HG03159 (cell line): ENCODE results near the gene PKP3.
A peak's percentile ranks its signal among the peaks of the same experiment; 100 is the strongest.

ENCODE experiments used
- ATAC-seq: cut with Tn5 transposase; IDR thresholded peaks from one replicate; pipeline ENCODE4 v1.9.1; 2021; ENCODE audit warnings: mild to moderate bottlenecking, moderate library complexity; ENCODE audit not compliant: unreplicated experiment

Gene PKP3

DNA sequence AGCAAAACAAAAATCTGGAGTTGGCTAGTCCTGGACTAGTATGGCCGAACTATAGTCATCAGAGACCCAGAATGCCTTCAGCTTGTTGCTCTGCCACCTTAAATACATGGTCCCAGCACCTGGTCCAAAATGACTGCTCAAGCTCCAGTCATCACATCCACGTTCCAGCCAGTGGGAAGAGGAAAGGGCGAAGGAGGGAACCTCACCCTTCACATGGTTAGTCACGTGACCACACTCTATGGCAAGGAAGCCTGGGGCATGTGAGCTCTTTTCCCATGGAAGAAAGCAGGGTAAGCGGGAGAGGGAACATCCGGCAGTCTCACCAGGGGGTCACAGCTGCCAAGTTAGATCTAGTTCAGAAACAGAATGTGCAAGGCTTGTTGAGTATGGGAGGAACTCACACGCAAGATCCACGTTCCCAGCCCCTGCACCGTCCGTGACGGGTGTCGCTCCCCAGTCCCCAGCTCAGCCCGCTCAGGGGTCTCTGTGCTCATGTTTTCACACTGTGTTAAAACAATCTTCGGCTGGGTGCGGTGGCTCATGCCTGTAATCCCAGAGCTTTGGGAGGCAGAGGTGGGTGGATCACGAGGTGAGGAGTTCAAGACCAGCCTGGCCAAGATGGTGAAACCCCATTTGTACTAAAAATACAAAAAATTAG is 49.7 kb downstream of the PKP3 start:
- no peak for ATAC-seq

DNA sequence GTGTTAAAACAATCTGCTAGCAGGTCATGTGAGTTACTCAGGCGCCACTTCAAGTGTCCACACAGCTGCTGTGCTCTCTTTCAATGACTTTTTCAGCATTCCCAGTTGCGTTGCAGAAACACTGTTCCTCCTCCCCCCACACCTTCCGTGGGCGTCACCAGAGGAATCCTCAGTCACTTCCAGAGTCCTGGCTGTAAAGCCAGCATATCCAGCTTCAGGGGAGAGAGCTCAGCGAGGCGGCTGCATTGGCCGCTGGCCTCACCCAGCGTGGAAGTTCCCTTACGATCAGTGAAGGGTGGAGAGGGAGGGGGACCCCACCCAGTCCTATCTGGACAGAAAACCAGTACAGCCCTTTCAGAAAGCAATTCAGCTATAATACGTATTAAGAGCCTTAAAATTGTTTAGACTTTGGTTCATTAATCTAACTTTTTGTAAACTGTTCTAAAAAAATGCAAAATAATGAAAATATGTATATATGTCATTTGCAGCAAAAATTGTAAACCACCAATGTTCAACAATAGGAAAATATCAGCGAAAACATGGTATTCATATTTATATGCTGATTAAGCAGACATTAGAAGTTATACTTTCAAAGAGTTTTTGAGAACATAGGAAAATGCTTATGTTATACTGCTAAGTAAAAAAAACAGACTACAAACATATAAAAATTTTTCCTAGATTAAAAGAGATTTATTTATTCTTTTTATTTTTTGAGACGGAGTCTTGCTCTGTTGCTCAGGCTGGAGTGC is 50.6 kb downstream of the PKP3 start:
- ATAC-seq = no peak

DNA sequence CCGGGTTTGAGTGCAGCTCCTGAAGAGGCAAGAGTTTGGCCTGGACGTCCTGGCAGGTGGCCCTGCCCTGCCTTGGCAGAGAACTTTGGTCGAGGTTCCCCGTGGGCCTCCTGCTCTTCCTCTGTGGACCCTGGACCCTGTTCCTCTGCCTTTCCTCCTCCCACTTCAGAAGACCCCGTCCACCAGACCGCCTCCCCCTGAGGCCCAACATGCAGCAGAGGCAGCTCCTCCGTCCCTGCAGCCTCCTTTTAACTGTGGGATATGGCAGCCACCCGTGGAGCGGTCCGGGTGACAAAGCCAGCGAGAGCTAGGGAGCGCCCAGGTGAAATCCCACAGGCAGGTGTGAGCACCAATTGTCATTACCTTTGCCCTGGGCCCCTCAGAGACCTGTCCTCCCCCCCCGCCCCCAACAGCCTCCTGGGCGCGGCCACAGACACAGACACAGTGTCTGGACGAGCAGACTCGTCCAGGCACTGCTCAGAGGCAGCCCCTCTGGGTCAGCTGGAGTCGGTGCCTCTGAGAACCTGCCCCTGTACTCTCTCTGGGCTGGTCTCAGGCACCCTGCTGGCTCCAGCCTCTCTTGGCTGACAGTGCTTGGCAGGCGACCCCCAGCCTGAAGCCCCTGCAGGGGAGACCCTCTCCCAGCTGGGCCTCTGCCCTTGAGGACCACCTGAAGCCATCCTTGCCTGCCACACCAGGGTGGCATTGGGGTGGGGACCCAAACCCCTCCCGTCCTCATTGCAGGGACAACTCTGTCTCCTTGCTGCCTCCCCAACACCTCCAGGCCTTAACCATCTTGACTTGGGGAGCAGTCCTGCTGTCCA is 52.0 kb downstream of the PKP3 start:
- no peak for ATAC-seq

- no peak for ATAC-seq
Observed at GRCh38 chr11:446891-447290, 52.9 kb downstream of the PKP3 start.

DNA sequence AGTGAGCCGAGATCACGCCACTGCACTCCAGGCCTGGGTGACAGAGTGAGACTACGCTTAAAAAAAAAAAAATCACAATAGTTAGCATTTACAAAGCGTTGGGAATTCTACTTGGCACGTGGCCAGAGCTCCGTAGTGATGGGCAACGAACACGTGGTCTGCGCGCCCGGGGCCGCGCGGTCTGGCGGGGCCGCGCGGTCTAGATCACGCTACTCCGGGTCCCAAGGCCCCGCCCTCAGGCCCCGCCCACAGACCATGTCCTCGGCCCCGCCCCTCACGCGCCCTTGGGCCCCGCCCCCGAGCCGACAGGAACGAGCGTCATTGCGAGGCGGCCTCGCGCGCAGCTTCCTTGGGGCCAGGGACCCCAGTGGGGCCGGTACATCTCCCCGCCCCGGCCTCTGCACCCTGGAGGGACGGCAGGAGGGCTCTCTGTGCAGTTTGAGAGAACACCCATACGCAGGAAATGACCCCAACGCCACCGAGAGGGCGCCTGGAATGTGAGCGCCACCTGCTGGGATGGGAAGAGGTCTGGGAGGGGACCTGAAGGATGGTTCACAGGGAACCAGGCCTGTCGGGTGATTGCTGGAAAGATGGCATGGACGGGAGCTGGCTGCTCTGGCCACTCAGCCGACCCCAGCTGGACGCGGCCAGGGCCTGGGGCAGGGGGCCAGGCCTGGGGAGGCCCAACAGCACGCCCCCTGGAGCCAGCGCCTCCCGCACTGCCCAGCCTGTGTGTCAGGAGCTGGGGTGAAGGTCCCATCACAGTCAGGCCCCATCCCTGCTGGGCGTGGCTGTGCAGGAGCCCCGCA is 54.1 kb downstream of the PKP3 start:
- ATAC-seq = peak; percentile 51

DNA sequence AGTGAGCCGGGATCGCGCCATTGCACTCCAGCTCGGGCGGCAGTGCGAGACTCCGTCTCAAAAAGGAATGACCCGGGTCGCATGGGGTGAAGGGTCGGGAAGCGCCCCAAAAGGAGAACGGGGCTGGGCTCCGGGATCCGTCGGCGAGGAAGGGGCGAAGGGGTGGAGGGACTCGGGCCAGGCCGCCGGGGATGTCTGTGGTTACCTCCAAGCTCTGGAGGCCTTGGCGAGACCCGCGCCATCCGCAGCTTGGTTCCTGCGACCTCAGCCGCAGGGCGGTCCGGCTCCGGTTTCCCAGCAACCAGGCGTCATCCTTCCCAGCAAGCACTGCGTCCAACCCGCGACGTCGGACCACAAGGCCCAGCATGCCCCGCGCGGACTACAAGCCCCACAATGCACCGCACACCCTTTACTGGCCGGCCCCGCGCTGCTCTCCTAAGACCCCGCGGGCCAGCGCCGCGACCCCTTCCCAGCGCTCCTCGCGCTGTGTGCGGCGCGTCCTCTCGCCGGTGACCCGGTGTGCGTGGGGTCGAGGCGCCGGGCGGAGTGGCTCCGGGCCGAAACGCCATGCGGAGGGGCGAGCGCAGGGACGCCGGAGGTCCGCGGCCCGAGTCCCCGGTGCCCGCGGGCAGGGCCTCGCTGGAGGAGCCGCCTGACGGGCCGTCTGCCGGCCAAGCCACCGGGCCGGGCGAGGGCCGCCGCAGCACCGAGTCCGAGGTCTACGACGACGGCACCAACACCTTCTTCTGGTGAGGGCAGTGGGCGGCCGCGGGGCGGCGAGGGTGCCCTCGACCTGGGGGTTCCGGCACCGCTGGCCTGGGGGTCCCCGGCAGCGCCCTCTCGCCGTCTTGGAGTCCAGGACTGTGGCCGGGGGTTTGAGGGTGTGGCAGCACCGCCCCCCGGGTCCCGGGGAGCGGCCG is 56.1 kb downstream of the PKP3 start, which contains the start of gene PTDSS2:
Gene PTDSS2, plus strand, starts transcription at position 391 of the 920 bp plus-strand sequence. Its CDS starts 177 bp downstream, at position 568.
- ATAC-seq = peak; percentile 73

- no peak for ATAC-seq
Observed at GRCh38 chr11:450809-451451, 56.9 kb downstream of the PKP3 start.

- no peak for ATAC-seq
Observed at GRCh38 chr11:451738-452137, 57.7 kb downstream of the PKP3 start.

DNA sequence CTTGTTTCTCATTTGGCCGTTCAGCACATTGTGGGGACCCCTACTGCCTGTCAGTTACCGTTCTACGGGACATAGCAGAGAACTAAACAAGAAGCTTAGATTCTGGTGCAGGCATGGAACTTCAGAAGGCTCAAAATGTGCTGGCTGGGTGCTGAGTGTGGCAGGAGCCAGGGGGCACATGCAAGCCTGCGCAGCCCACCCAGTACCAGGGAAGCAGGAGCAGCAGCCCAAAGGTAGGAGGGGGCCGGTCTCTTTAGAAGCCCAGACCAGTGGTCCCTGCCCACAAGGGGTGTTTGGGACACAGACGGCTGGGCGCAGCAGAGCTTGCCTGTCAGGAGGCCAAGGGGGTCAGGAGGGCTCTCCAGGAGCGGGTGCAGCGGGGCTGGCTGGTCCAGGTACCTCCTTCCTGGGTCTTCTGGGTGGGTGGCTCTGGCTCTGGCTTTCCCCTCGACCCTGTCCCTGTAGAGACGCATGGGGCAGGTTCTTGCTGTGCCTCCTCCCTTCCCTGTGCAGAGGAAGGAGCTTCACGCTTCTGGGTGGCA is 58.3 kb downstream of the PKP3 start:
- ATAC-seq = no peak

GRCh38 chr11:452916-453527 is 59.0 kb downstream of the PKP3 start:
- no peak for ATAC-seq

- ATAC-seq = no peak
Observed at GRCh38 chr11:453564-453963, 59.6 kb downstream of the PKP3 start.

DNA sequence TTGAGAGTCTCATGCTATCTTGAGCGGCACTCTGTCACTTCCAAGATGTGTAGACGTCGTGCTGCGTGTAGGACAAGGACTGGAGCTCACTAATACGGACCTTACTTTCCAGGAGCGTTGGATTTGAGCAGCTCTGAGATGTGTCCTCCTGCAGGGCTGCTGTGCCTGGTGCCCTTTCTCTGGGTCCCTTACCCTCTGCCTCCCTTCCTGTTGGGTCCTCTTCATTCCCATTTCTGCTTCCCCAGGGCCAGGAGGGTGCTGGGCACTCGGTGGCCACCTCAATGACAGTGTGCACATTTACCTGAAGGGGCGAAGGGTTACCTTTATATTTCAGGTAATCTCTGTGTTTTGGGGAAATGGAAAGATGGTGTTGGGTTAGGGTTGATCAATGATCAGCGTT is 60.0 kb downstream of the PKP3 start:
- no peak for ATAC-seq
